GM18873 (cell line): ENCODE measurements around the gene ING4.

ENCODE experiments used
- ATAC-seq: cut with Tn5 transposase; IDR thresholded peaks from one replicate; pipeline ENCODE4 v1.9.1; 2021; ENCODE audit warnings: mild to moderate bottlenecking, moderate library complexity, moderate number of reproducible peaks; ENCODE audit not compliant: unreplicated experiment, low FRiP score

Gene ING4

DNA sequence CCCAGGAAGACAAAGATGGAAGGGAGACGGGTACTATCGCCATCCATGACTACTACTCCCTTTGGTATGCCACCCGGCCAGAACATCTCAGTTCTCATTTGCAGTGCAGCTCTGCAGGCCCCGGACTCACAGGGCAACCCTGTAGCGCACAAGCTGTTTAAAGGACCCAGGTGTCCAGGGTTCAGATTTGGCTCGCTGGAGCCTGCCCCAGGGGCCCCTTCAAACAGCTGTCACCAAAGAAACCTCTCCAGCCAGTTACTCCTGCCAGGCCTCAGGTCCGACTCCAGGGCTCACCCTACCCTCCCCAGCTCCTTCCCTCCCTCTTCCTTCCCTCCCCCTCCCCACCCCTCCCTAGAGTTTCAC is 50.3 kb downstream of the ING4 start:
- ATAC-seq = no peak

DNA sequence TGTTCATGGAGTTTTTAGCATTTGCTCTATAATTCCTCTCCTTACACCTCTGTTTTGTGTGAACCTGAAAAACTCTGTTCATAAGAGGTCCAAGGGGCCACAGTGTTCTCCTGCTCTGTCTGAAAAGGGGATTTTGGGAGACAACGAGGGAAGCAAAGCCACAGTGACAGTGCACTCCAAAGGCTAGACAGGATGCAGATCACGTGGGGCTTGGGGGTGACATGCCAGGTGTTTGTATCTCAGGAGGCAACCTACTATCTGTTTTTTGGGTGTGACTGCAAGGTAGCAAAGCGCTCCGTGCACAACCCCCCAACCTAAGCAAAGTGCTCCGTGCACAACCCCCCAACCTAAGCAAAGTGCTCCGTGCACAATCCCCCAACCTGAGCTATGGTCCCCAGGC is 50.7 kb downstream of the ING4 start:
- no peak for ATAC-seq

DNA sequence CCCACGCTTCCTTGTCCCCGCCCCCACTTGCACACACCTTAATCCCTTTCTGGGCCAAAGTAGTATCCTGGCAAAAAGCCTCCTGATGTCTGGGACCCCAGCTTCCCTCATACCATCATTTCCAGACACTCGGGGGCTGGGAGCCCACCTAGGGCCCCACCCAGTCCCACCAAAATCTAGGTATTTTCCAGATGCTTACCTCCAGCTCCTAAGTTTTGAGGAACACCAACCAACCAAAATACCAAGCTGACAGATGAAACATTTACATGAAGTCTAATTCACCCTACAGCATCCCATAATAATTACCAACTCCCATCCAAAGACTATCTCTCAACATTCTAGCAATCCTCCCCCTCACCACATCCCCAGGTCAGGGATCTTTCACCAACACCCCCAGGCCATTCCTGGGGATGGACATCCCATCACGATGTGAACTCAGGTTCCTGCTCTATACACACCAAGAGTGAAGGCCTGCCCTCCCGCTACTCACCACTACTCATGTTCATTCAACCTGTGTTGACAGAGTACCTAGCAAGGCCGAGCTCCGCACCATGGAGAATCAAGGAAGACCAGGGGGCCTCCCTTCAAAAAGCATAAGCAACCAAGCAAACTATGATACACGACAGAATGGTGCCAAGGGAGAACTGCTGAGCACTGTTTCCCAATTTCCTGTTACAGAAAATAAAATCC is 54.2 kb downstream of the ING4 start:
- ATAC-seq = no peak

DNA sequence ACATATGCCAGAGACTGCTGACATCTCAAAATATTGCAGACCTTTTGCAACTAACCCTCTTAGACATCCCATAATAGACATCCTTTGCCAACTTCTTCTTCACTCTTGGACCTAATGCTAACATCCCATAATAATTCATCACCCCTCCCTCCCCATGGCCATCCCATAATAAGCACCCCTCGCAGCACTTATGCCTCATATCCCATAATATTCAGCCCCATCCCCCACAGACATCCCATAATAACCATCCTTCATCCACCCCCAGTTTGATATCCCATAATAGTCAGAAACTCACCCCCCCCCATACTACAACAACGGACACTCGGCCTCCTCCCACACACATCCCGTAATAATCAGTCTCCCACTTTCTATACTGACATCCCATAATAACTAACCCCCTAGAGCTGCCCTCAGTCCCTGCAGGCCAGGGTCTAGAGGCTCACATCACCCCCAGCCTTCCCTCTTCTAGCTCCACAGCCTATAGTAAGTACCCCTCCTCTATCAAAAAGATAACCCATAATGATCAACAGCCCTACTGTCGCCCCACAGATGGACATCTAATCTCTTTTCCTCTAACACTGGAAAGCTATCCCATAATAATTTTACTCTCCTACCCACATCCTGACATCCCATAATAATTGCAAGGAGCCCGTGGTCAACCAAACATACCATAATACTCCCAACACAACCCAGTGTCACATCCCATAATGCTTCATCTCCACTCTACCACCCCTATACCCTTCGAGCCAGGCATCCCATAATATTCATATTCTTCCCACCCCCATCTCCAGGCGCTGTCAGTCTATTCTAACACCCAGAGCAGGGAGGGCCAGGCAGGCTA is 54.9 kb downstream of the ING4 start:
- ATAC-seq = no peak

DNA sequence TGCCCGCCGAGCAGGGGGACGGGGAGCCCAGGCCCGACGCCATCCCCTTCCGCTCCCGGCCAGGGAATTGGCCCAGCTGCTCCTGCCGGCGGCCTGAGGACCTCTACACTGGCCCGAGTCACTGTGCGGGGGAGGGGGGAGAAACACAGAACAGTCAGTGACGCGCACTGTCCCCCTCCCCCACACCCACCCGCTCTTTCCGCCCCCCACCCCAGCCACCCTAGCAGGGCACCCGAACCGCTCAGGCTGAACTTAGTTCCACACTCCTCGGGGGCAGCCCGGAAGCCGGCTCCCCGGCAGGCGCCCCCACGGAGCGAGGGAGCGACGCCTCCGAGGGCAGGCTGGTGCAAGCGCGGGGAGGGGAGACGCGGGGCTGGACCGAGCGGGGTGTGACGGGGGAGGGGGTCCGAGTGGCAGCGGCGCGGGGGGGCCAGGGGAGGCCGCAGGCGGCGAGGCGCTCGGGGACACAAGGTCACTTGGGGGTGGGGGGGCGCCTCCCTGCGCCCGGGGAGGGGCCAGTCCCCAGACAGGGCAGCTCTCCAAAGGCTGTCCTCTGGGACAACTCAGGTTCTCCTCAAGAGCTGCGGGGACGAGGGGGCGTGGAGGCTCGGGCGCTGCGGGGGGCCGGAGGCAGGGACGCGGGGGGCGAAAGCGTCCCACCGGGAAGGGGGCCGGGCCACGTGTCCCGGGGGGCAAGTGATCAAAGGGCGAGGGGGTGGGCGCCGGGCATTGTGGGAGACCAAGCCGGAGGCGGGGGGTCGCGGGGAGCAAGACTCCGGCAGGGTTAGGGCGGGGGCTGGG is 56.4 kb downstream of the ING4 start:
- ATAC-seq = no peak

DNA sequence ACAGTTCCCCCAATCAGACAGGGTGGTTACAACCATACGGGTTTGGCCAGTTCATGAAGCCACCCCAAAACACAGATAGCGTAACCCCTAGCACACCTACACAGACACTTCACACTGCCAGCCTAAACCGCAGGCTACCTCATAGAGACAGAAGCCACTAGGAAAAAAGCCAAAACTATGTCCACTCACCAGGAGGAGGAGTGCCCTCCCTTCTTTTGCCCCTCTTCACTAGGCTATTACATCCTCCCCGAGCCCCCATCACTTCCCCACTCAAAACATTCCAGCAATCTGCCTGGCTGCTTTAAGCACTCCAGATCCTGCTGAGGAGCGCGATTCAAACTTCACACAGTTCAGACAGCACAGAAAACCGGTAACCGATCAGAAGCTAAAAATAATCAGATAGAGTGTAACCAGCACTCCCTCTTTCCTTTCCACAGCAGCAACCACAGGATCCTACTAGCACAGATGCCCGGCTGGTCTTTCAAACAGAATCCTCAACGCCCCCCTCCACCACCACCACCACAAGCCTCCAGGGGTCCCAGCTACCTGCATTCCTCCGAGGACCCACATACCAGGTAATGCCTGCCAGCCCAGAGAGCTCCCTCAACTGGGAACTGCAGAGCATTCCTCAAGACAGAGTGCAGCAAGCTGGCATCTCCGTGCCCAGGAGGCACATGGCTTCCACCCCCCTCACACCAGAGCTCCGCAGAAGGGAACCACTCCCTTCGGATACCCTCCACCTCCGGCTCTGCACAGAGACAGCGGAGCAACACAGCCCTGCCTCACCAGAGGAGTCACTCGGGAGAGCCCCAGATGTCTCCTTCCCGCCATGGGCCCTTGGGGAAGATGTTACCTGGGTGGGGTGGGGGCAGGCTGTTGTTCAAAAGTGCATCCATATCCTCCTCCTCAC is 57.2 kb downstream of the ING4 start:
- ATAC-seq = no peak

DNA sequence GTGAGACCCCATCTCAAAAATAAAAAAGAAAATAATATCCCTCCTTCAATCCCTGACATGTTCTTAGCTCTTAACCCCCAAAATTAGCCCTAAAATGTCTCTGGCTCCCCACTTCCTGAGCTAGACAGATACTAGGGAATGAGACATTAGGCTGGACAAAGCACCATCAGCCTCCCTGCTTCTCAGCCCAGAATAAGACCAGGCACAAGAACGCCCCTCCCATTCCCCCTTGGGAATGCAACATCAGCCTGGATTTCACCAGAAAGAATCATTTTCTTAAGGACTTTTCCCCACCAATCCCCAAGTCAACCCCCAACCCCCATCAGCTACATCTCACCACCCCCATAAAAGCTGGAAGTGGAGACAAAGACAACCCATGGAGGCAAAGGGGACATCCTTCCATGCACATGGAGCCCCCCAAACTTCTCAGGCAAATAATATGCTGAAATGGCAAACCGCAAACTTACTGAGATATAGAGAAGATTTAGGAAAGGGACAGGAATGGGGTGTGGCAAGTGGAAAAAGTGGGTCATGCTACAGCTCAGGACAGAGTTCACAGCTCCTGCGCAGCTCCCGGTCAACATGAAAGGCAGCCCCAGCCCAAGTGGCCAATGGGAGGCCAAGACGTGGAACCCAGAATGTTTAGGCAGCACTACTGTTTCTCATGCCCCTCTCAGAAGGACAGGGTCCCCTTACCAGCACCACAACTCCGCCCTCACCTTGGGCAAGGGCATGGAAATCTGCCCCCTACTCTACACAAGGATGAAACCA is 58.5 kb downstream of the ING4 start:
- no peak for ATAC-seq

DNA sequence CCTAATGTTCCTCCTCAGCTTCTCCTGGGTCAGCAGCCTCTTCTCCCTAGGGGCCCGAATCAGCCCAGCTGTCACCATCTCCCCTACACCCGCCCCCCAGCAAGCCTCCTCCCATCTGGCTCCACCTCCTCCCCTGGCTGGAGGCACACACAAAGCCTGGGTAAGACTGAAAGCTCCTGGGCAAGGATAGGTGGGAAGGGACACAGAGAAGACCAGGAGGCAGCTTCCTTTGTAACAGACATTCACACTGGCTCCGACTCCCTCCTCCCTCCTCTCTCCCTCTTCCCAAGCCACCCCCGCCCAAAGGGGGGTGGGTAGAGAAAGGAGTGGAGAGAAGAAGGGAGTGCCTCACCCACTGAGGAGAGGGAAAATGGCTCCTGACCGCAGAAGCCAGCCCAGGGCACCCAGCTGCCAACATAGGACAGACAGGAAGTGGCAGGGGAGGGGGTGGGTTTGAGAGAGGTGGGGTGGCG is 59.8 kb downstream of the ING4 start:
- no peak for ATAC-seq

DNA sequence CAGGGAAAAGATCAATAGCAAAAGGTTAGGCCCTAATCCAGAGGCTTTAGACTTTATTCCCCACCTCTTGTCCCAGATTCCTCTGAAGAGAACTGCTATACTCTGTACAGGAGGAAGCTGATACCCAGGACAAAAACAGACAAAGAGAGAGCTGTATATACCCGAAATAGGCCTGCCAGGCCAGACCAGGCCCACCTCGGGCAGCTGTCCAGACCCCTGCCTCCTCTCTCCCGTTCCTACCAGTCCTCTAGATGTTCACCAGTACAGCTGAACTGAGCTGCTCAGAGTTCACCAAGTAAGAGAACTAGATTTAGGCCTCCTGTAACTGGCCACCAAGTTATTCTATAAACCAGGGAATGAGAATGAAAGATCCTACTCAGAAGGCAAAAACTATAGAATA is 60.4 kb downstream of the ING4 start:
- ATAC-seq = no peak
